ENCODE data around the gene TLK2. TPM values are rescaled to one million over a fixed set of nuclear protein-coding genes. Genes with fewer than 3 reads are reported as not detected.

TLK2 gene
- polyA plus RNA-seq, 1 donor from 2014 or later, result 63.9 TPM

- Histone ChIP-seq H3K4me2 (ENCODE audit: low read length) (no peak overlapping the region), H3K4me3 (ENCODE audit: low read length) (no peak overlapping the region), H4K20me1 (ENCODE audit: insufficient read depth) (no peaks in the 10 kb centered on the region), H3K79me2 (replicated peaks; ENCODE audit: insufficient read depth, low read length) (no peaks in the 10 kb centered on the region), H2AFZ (ENCODE audit: low read depth, low read length) (no peak overlapping the region), H3K9me2 (ENCODE audit: insufficient read depth, low read length) (no peaks in the 10 kb centered on the region), H3K27me3 (ENCODE audit: insufficient read depth, low read depth, low read length) (peaks cover 16% of the 10 kb centered on the region), H3K9me3 (ENCODE audit: low read length) (no peaks in the 10 kb centered on the region), H3K27ac (ENCODE audit: low read length) (no peak overlapping the region), H3K9ac (ENCODE audit: low read length) (no peak overlapping the region), H3F3A (ENCODE audit: insufficient read depth, low read length, poor library complexity, severe bottlenecking) (no peaks in the 10 kb centered on the region), H3K36me3 (ENCODE audit: insufficient read depth, low read length) (no peaks in the 10 kb centered on the region)
- TF ChIP-seq EP300 (conservative IDR thresholded peaks at IDR 0.05; ENCODE audit: poor library complexity, severe bottlenecking) (no peak), REST (IDR thresholded peaks at IDR 0.05; ENCODE audit: borderline replicate concordance) (no peak), RAD21 (conservative IDR thresholded peaks at IDR 0.05) (no peak), TAF1 (IDR thresholded peaks at IDR 0.05; ENCODE audit: low read depth) (no peak), SMC3 (conservative IDR thresholded peaks at IDR 0.05; ENCODE audit: poor library complexity) (no peak), EZH2 (IDR thresholded peaks at IDR 0.05; ENCODE audit: borderline replicate concordance, insufficient read depth, low read length, poor library complexity, severe bottlenecking) (no peak)
Measured at GRCh38 chr17:62631936-62632924, 153.6 kb downstream of the TLK2 start.

GRCh38 chr17:62637809-62638208 is 159.2 kb downstream of the TLK2 start:
- H3K9ac ChIP-seq (ENCODE audit: low read length), result no peak overlapping the region
- H3K79me2 ChIP-seq (replicated peaks; ENCODE audit: insufficient read depth, low read length), result no peaks in the 10 kb centered on the region

More at GRCh38 chr17:62637809-62638208, 159.2 kb downstream of the TLK2 start:
- Histone ChIP-seq H3K9me3 (ENCODE audit: low read length) (no peaks in the 10 kb centered on the region), H3F3A (ENCODE audit: insufficient read depth, low read length, poor library complexity, severe bottlenecking) (no peaks in the 10 kb centered on the region), H3K9me2 (ENCODE audit: insufficient read depth, low read length) (no peaks in the 10 kb centered on the region), H2AFZ (ENCODE audit: low read depth, low read length) (no peak overlapping the region), H3K4me3 (ENCODE audit: low read length) (no peak overlapping the region), H3K27ac (ENCODE audit: low read length) (no peak overlapping the region), H3K36me3 (ENCODE audit: insufficient read depth, low read length) (no peaks in the 10 kb centered on the region), H3K27me3 (ENCODE audit: insufficient read depth, low read depth, low read length) (no peaks in the 10 kb centered on the region), H3K4me2 (ENCODE audit: low read length) (no peak overlapping the region), H4K20me1 (ENCODE audit: insufficient read depth) (no peaks in the 10 kb centered on the region)
- TF ChIP-seq RAD21 (conservative IDR thresholded peaks at IDR 0.05) (no peak), MXI1 (conservative IDR thresholded peaks at IDR 0.05; ENCODE audit: poor library complexity, severe bottlenecking) (no peak), POLR2AphosphoS5 (IDR thresholded peaks at IDR 0.05) (no peak), REST (IDR thresholded peaks at IDR 0.05; ENCODE audit: borderline replicate concordance) (no peak), TAF1 (IDR thresholded peaks at IDR 0.05; ENCODE audit: low read depth) (no peak), EP300 (conservative IDR thresholded peaks at IDR 0.05; ENCODE audit: poor library complexity, severe bottlenecking) (no peak), SMC3 (conservative IDR thresholded peaks at IDR 0.05; ENCODE audit: poor library complexity) (no peak), CTCF (IDR thresholded peaks at IDR 0.05; ENCODE audit: poor library complexity, severe bottlenecking) (no peak), EZH2 (IDR thresholded peaks at IDR 0.05; ENCODE audit: borderline replicate concordance, insufficient read depth, low read length, poor library complexity, severe bottlenecking) (no peak)

All from neural cell (in vitro differentiated cells).